Suppressor macrophage (primary cell): Measurements from ENCODE around the gene CCT3.
A peak's percentile ranks its signal among the peaks of the same experiment; 100 is the strongest.

ENCODE experiments used
- DNase-seq, 4 experiments: peaks; one replicate each; pipeline ENCODE4 v3.0.0-alpha.2; 2020 to 2022

Gene CCT3

DNA sequence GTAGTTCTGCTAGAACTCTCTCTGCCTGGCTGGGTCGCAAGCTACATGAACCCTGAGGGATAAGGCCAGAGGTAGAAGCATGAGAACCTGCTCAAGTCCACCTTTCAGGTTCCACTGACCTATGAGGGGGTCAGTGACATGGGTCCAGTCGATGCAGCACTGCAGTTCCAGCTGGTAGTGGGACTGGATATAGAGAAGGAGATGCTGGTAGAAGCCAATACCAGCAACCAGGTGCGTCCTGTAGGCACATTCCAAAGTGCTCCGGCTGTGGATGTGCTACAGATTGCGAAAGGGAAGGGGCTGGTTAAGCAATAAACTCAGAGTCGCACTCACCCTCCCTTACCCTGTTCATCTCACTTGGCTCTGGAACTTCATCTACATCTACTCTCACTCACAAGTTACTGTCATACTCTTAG lies 61.1 kb downstream of the CCT3 start:
- peak in 3 of 4 experiments; percentile 31 to 63 (median 42) for DNase-seq

DNA sequence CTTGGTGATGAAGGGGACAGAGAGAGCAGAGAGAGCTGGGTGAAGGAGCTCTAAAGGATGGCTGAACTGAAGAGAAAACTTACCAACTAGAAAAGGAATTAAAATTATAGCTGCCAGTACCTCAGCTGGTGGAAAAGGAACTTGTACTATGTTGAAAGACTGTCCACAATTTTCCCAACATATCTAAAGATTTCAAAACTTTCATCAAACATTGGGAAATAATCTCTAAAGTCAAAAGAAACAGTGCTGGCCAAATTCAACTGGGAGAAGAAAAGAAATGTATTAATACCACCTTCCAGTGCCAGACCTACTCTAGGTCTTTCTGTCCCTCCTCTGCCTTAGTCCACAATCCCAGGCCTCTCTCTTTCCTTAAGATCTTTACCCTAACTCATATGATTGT lies 61.6 kb downstream of the CCT3 start:
- DNase-seq, result peak in 3 of 4 experiments; percentile 17 to 79 (median 43)

DNA sequence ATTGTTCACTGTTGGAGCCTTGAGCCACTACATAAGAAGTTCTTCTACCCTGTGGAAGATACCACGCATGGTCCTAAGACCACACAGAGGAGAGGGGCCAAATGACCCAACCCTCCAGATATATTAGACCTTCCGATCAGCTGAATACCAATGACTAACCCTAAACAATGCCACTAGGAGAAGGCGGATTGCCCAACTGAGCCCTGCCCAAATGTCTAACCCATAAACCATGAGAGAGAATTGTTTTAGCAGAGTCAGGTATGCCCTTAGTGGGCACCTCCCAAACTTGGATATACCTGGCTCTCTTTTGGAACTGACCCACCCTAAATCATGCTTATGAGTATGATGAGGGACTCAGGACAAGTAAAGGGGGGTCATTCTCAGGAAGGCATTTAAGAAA lies 67.8 kb downstream of the CCT3 start:
- no peak for DNase-seq

DNA sequence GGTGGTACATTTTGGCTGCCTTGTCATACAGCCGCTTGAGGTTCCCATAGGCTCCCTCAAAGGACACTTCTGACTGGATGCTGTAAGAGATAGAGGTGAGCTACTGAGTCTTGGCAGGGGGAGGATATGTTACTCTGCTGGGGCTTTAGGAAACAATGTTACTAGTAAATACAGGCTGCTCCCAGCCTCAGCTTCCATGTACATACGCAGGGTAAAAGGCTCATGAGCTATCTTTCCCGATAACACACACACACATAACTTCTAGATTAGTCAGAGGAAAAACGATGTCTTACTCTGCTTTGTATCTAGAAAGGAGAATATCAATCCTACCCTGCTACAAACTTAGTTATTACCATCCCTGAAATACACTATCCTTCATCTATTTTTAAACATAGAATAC lies 69.8 kb downstream of the CCT3 start:
- no peak for DNase-seq

DNA sequence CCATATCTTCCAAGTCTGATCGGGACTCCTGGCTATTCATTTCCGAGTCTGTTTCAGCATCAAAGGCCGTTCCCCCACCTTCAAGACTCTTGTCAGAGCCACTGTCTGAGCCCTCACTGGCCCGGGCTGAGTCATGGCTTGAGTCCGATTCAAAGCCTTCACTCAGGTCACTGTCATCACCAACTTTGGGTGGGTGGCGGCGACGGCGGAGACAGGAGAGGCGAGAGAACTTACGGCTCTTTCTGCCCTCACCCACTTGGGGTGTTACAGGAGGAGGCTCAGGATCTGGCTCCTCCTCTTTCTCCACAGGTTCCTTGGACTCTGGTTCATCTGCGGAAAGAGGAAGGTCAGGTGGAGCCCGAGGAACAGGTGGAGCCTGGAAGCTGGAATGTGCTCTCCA lies 72.0 kb downstream of the CCT3 start:
- no peak for DNase-seq

DNA sequence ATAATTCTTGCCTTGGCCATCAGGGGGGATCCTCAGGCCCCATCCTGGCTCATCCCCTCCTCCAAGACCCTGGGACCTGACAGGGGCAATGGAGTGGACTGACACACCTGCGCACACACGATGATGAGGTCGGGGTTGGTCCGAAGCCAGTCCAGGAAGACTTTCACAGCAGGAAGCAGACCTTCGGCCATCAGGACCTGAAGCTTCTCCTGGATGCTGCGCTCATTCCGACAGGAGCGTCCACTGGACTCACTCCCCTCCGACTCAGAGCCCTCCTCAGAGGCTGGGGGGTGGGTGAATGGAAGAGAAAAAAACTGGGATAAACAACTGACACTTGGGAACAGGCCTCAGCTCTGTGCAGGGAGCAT lies 74.8 kb downstream of the CCT3 start:
- no peak for DNase-seq

DNA sequence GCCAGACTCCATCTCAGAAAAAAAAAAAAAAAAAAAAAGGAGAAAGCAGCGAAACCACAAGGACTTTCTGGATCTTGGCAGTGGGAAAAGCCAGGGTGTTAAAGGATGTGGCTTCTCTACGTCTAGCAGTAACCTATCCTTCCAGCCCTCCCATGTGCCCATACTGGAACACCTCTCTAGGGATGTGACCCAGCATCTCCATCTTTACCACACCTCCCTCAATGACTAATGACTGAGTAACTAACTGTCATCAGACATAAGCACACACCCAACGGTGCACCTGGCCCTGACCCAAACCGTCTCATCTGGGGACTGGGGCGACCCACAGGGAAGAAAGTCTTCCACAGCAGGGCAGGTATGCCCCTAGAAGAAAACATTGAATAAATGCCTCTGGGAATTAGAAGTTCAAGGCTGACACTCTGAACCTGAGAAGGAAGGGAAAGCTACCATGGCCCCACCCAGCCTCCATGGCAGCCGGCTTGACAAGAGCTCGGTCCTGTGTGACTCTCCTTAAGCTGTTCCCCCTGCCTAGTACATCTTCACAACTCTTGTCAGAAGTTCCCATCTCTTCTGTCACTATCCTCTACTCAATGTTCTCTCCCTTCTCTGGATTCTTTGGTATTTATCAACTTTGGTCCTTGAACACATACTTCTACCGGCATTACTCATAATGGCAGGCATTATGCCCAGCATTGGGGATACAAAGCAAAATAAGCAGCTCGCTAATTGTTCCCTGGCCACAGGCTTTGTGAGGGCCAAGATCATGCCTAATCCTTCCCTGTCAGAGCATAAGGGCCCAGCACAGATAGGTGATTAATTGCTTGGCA lies 75.4 kb downstream of the CCT3 start:
- DNase-seq, result no peak

DNA sequence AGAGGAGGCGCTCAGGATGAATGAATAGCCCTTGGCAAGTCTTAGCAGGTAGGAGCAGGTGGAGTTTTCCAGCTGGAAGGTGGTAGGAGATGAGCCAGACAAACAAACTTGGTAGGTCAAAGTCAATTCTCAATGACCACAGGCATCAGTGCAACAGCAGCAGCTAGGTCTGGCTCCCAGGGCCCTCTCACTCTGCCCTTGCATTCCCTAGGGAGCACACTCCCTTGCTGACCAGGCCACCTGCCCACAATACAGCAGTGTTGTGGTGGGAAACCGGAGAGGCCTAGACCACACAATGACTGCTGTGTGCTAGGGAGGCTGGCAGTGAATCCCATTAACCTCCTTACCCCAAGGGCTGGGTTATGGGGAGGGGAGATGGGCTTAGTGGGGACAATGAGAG lies 77.2 kb downstream of the CCT3 start:
- DNase-seq, result no peak

DNA sequence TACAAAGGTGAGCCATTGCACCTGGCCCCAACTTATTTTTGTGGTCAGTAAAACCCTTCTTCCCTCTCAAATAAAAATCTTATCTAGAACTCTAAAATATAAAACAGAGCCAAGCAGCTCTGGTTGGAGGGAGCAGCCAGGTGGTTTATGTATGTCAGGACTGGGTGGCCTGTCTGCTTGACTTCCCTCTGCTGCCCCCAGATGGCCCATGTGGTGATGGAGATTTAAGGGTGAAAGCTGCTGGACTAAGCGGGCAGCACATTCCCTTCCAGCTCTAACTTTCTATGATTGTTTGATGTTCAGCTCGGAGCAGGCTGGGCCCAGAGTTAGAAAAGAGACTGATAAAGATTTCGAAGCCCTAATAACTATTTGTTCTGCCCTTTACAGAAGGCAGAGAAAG lies 78.3 kb downstream of the CCT3 start:
- DNase-seq, result peak in 1 of 4 experiments; percentile 12
